Endothelial cell of umbilical vein (primary cell): ENCODE measurements around the gene LDLRAD4.

Experiments
- CTCF ChIP-seq, 2 donors: IDR thresholded peaks; 1 replicate in 1 of 2; 2 replicates in 1 of 2; pipeline ENCODE4 v1.5.1; 2011; ENCODE audit warnings: low read length in 2 of 2, mild to moderate bottlenecking in 2 of 2, moderate library complexity in 2 of 2, control low read depth in 1 of 2, inconsistent platforms in 1 of 2, low read depth in 1 of 2; ENCODE audit not compliant: insufficient read depth in 1 of 2; ENCODE audit errors: extremely low read depth in 1 of 2
- MAX ChIP-seq: IDR thresholded peaks from 2 replicates; pipeline ENCODE4 v1.6.1; 2011; ENCODE audit not compliant: insufficient read depth, insufficient read length

GRCh38 chr18:13471198-13471845 is 252.8 kb downstream of the LDLRAD4 start:
- TF ChIP-seq CTCF (IDR thresholded peaks at IDR 0.05; ENCODE audit: extremely low read depth in 1 of 2, insufficient read depth in 1 of 2, low read depth in 1 of 2, low read length in 2 of 2), result no peak
- no peak for TF ChIP-seq MAX
